ENCODE measurements around the gene EPB41L3.

EPB41L3 gene

DNA sequence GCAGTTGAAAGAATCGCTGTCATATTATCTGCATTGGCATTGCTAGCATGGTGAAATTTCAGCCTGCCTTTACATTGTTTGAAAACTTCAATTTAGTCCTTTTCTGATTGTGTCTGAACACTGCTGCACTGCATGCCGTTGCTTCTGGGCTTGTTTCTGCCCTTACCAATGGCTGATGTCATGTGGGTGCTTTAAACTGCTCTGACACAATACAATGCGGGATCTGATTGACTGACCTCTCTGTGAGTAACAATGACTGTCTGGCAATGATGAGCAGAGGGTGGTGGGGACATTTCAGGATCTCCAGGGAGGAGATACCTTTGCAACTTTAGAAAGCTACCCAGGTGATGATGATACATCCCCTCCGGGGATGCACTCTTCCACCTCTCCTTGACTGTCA, 128.8 kb downstream of the EPB41L3 start:
- H3K4me3 ChIP-seq (ENCODE audit: low read length) = no peak overlapping the region
- no peak for DNase-seq (ENCODE audit: low read depth)
- TF ChIP-seq, protein P1, sequence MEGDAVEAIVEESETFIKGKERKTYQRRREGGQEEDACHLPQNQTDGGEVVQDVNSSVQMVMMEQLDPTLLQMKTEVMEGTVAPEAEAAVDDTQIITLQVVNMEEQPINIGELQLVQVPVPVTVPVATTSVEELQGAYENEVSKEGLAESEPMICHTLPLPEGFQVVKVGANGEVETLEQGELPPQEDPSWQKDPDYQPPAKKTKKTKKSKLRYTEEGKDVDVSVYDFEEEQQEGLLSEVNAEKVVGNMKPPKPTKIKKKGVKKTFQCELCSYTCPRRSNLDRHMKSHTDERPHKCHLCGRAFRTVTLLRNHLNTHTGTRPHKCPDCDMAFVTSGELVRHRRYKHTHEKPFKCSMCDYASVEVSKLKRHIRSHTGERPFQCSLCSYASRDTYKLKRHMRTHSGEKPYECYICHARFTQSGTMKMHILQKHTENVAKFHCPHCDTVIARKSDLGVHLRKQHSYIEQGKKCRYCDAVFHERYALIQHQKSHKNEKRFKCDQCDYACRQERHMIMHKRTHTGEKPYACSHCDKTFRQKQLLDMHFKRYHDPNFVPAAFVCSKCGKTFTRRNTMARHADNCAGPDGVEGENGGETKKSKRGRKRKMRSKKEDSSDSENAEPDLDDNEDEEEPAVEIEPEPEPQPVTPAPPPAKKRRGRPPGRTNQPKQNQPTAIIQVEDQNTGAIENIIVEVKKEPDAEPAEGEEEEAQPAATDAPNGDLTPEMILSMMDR (IDR thresholded peaks at IDR 0.05; ENCODE audit: insufficient read depth, low read depth, low read length, missing control alignments) = no peak

DNA sequence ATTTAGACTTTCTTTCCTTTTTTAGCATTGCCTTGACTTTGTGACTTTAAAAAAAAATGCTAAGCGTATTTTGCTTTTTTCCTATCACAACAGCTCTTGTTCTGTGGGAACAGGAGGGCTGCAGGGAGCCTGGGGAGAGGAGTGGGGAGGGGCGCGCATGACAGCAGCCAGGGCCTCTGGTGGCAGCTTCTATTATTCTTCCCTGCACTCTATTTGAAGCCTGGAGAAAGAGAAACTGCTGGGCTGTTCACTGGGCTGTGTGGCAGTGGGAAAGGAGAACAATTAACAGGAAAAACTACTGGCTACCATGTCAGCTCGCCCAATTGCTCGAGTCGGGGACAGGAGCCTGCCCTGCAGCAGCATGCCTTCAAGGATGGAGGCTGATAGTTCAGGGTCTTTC, 129.3 kb downstream of the EPB41L3 start:
- no peak for DNase-seq (ENCODE audit: low read depth)
- no peak overlapping the region for H3K4me3 ChIP-seq (ENCODE audit: low read length)
- TF ChIP-seq, protein P1 (IDR thresholded peaks at IDR 0.05; ENCODE audit: insufficient read depth, low read depth, low read length, missing control alignments) = no peak

DNA sequence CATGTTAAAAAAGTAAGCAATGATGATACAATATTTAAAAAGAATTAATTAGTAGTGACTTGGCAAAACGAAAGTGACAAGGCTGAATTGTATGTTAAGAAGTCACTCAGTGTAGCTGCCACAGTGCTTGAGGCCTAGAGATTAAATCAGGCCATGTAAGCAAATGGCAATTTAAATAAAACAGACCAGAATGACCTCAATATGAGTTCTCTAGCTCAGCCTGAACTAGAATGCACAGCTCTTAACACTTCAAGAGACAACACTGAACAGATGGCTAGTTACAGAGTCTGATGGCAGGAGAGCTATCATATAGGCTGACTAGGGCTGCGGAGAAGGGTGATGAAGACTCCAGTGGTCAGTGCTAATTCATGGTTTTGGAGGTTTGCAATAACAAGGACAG, 130.3 kb downstream of the EPB41L3 start:
- no peak for DNase-seq (ENCODE audit: low read depth)
- no peak overlapping the region for H3K4me3 ChIP-seq (ENCODE audit: low read length)
- TF ChIP-seq, protein P1 (IDR thresholded peaks at IDR 0.05; ENCODE audit: insufficient read depth, low read depth, low read length, missing control alignments) = no peak

DNA sequence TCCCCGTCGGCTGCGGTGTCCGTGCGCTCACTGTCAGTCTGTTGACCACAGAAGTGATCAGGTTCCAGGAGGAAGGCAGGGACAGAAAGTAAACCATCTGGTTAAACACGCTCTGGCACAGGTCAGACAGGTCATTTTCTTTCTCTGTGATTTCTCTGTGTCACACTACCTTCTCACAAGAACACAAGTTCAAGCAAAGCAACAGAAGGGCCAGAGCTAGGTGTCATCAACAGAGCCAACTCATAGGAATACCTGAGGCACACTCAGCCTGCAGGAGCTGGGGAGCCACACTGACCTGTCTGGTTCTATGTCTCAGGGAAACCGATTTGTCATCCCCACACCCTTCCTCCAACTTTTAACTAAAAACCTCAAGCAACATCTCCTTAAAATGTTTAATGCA, 133.2 kb downstream of the EPB41L3 start:
- no peak overlapping the region for H3K4me3 ChIP-seq (ENCODE audit: low read length)
- peak; percentile 56 for DNase-seq (ENCODE audit: low read depth)
- TF ChIP-seq, protein P1 (IDR thresholded peaks at IDR 0.05; ENCODE audit: insufficient read depth, low read depth, low read length, missing control alignments) = no peak

DNA sequence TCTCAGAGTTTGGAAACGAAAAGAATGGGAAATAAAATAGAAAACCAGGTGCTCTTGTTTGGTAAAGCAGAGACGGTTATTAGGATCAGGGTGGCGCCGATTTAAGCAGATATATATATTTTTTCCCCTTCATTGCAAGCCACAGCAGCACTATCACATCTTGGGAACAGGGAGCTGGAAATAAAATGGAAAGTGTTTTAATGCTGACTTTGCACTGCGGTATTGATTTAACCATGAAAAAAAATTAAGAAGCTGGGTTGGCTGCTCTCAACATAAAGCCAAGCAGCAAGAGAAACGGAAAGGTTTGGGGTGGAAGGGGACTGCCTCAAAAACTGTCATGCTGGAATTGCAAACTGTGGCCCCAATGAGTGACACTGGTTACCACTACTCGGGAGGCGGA, 145.5 kb downstream of the EPB41L3 start:
- TF ChIP-seq, protein P1 (IDR thresholded peaks at IDR 0.05; ENCODE audit: insufficient read depth, low read depth, low read length, missing control alignments) = no peak
- H3K4me3 ChIP-seq (ENCODE audit: low read length) = no peak overlapping the region
- no peak for DNase-seq (ENCODE audit: low read depth)

DNA sequence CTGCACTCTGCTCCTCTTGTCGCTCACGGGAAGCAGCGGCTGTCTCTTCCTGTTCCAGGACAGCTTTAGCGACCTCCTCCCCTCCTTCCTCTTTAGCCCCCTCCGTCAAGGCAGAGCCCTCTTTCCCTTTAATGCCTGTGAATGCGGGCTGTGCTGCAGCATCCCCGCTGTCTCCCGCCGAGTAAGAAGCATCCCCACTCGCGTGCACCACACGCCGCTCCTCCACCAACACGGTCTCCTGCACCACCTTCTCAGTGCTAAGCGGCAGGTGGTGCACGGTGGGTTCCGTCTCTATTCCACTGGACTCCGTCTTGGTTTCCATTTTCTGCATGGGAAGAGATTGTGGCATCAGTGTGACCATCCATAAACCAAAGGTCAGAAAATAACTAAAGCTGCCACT, 146.7 kb downstream of the EPB41L3 start:
- H3K4me3 ChIP-seq (ENCODE audit: low read length) = no peak overlapping the region
- TF ChIP-seq, protein P1 (IDR thresholded peaks at IDR 0.05; ENCODE audit: insufficient read depth, low read depth, low read length, missing control alignments) = no peak

DNA sequence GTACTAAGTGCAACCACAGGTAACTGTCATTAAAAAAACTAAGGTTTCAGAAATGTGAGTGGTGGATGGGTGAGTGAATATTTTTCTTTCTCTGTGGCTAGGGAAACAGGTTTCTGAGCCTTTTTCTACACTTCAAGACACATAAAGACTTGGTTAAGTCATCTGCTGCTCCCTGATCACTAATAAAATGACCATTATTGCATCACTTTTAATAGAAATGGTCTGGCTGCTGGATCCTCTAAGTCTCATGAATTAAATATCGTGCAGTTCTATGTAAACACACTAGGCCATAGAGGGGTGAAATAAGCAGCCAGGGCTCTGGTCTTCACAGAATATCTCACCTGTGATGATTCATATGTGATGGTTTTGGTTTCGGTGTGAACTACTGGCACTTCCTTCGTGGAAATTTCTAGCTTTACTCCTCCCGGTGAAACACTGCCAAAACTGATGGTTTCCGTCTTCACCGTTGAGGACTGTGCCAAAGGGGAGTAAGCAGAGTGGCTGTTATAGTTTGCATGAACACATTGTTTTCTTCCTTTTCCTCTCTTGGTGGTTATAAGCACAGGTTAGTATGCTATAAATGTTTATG, 147.8 kb downstream of the EPB41L3 start:
- TF ChIP-seq, protein P1 (IDR thresholded peaks at IDR 0.05; ENCODE audit: insufficient read depth, low read depth, low read length, missing control alignments) = no peak
- H3K4me3 ChIP-seq (ENCODE audit: low read length) = no peak overlapping the region
- DNase-seq (ENCODE audit: low read depth) = no peak

More for the DNA sequence above, 146.7 kb downstream of the EPB41L3 start:
- no peak for DNase-seq (ENCODE audit: low read depth)

All from epithelial cell of esophagus (primary cell).